ENCODE results near the gene ICAM4.
"Not testable (repeated sequence)": the region's sequence is repeated elsewhere in the genome, so short reads cannot be mapped to it uniquely, and the experiment has no call there.

ICAM4 gene

GRCh38 chr19:10269333-10270179 is 17.2 kb upstream of the ICAM4 start:
- DNase-seq, result peak; percentile 87

GRCh38 chr19:10270180-10270615 is 16.6 kb upstream of the ICAM4 start:
- no peak for DNase-seq

GRCh38 chr19:10270616-10271394 is 15.9 kb upstream of the ICAM4 start, which contains the start of gene ICAM1:
Gene ICAM1, plus strand, starts transcription at chr19:10271120. Its CDS starts 40 bp downstream, at chr19:10271160.
- peak; percentile 68 for DNase-seq

GRCh38 chr19:10271543-10272086 is 15.1 kb upstream of the ICAM4 start:
- DNase-seq, result no peak

GRCh38 chr19:10274589-10274988 is 12.2 kb upstream of the ICAM4 start:
- DNase-seq, result no peak

GRCh38 chr19:10277795-10278589 is 8.8 kb upstream of the ICAM4 start:
- DNase-seq, result no peak

- no peak for DNase-seq
Measured at GRCh38 chr19:10278935-10279334, 7.8 kb upstream of the ICAM4 start.

GRCh38 chr19:10279737-10280442 is 6.9 kb upstream of the ICAM4 start:
- no peak for DNase-seq

GRCh38 chr19:10282043-10282442 is 4.7 kb upstream of the ICAM4 start:
- DNase-seq, result not testable (repeated sequence)

- no peak for DNase-seq
Measured at GRCh38 chr19:10283301-10284064, 3.3 kb upstream of the ICAM4 start.

- no peak for DNase-seq
Measured at GRCh38 chr19:10284065-10284959, 2.4 kb upstream of the ICAM4 start.

- DNase-seq, result no peak
Measured at GRCh38 chr19:10284960-10285278, 1.8 kb upstream of the ICAM4 start.

GRCh38 chr19:10285393-10285792 is 1.4 kb upstream of the ICAM4 start:
- no peak for DNase-seq

GRCh38 chr19:10288662-10289166 is 2.0 kb downstream of the ICAM4 start:
- peak; percentile 47 for DNase-seq

GRCh38 chr19:10289167-10289835 is 2.5 kb downstream of the ICAM4 start:
- peak; percentile 80 for DNase-seq

GRCh38 chr19:10289836-10290356 is 3.1 kb downstream of the ICAM4 start, which contains the start of gene ICAM5:
Gene ICAM5, plus strand, starts transcription at chr19:10289952. Its CDS starts 92 bp downstream, at chr19:10290044.
- peak; percentile 66 for DNase-seq

GRCh38 chr19:10290357-10290875 is 3.7 kb downstream of the ICAM4 start:
- DNase-seq, result no peak

GRCh38 chr19:10290876-10291553 is 4.3 kb downstream of the ICAM4 start:
- peak; percentile 55 for DNase-seq
